NCI-H146 (cell line): ENCODE measurements around the gene BCL11B.

Source experiments
- DNase-seq: peaks from one replicate; lab custom pipeline; 2025; lab: John Stamatoyannopoulos, UW

The BCL11B gene

GRCh38 chr14:99158646-99159165 lies 113.3 kb downstream of the BCL11B start:
- no peak for DNase-seq

DNA sequence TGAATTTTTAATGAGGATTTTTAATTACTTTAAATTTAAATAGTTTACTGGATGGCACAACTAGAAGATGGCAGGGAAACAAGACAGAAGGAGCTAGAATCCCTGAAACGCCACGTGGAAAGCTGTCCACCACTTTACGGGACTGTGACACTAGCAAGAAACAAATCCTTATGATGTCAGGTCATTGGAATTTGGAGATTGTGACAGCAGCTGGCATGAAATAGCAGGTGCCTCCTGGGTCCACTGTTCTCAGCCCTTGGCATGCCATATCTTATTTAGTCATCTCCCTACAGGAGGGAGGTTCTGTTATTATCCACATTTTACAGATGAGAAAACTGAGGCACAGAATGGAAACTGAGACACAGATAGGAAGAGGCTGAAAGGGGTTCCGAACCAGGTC lies 113.8 kb downstream of the BCL11B start:
- no peak for DNase-seq

GRCh38 chr14:99157676-99158075 lies 114.3 kb downstream of the BCL11B start:
- DNase-seq = no peak

DNA sequence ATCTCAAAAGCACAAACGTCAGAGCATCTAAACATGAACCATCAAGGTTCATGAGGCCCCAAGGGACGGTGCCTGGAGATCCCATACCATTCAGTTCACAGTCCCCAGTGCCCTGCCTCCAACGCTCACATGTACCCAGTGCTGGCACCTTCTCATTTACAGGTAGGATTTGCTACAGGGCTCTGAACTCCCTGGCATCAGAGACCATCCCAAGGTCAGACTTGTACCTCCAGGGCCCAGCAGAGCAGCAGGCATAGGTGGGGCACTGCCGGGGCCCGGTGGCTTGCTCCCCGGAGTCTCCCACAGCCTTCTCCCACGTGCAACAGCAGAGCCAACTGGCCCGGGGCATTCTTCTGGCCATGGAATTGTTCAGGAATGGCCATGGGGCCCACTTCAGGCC lies 114.8 kb downstream of the BCL11B start:
- no peak for DNase-seq

GRCh38 chr14:99156814-99157213 lies 115.2 kb downstream of the BCL11B start:
- no peak for DNase-seq

- no peak for DNase-seq
Measured at GRCh38 chr14:99156090-99156425, 115.9 kb downstream of the BCL11B start.

DNA sequence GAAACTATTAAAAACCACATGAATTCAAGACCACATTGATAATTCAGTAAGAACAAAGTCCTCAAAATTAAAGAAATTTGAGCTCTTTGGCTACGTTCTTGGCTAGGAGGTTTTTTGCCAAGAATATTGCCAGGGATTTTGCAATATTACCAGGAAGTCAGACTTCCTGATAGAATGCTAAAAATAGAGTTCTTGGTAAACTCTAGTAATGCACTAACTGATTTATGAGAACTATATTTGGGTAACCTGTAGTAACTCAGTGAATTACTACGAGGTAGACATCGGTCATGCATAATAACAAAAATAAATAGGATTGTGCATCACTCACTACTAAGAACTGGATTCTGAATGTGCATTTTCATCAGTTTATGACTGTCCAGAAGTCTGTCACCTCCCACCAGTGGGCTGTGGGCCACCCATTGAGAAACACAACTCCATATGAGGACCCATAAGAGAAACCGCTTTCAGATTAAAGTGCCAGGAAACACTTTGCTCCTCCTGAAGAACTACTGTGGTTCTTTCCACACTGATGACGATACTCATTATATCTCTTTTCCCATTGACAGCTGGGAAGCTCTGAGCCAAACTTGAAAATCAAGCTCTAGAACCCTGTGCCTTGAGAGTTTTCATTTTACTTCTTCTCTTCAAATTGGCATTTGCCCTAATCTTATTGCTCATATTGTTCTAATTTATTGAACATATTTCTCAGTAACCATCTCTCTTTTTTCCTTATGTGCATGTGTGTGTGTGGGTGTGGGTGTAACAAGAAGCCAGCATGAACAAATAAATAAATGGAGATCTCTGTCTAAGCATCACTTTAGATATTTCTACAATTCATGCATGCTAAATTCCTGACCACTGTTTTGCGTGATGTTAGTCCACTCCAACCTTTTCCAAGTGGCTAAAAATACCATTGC lies 116.6 kb downstream of the BCL11B start:
- DNase-seq = no peak

GRCh38 chr14:99150236-99150635 lies 121.8 kb downstream of the BCL11B start:
- DNase-seq = no peak

- DNase-seq = no peak
Measured at GRCh38 chr14:99148861-99149610, 123.0 kb downstream of the BCL11B start.

GRCh38 chr14:99148131-99148530 lies 123.9 kb downstream of the BCL11B start:
- DNase-seq = no peak

DNA sequence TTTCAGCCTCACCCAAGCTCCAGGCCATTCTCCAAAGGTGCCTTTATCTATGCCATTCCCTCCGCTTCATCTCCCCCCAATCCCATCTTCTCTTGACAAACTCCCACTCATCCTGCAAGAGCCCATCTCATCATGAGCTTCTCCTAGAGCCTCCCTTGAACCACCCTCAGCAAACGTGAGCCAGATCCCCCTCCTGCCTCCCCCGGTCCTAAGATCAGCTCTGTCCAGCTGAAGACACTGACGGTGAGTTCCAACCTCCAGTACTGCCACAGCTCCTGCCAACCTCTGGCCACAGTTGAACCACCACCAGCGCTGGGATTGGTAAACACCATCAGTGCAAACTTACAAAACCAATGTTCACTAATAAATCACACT lies 124.6 kb downstream of the BCL11B start:
- no peak for DNase-seq

DNA sequence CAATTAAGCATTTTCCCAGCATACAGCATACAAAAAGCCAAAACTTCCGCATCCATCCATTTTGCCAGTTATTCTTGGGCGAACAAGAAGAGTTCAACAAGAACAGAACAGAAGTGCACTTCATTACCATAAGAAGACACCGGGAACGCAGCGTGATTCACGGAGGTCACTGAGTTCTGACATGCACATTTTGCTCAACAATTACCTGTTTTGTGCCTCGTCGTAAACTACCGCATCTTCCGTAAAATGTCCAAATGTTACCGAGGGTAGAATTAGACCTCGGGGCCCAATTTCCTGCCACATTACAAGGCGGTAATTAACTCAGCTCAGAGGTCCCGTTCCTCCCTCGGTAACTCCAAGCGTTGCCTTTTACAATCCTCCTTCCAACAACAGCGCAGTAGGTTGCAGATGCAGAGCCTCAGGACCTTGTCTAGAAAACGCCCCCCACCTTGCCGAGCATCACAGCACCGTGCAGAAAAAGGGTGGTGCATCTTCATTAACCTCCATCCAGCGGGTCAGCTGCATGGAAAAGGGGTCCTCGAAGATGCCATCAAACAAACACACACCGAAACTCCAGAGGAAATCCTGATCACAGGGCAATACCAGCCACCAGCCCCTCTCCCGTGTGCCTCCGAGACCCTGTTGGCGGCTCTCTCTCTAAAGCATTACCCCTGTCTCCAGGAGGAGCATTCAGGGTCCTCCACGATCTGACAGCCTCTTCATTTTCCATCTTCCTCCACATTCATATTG lies 125.2 kb downstream of the BCL11B start:
- DNase-seq = no peak

- DNase-seq = no peak
Measured at GRCh38 chr14:99145307-99145706, 126.7 kb downstream of the BCL11B start.

GRCh38 chr14:99143793-99144192 lies 128.2 kb downstream of the BCL11B start:
- no peak for DNase-seq

DNA sequence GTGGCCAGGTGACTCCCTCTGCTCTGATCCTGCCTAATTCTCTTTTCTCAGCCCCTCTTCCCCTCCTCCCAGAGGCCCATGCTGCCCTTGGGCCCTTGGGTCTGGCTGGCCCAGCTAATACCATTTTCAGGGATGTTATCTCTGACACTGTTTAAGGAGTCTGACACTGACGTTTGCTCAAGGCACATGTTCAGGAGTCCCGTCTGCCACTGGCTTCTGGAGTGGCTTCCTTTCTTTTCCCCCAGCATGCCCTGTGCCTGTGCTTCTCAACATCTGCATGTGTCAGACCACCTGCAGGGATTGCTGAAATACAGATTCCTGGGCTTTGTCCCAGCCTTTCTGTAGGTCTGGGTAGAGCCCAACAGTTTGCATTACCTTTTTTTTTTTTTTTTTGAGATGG lies 128.9 kb downstream of the BCL11B start:
- DNase-seq = no peak

GRCh38 chr14:99141236-99141635 lies 130.8 kb downstream of the BCL11B start:
- no peak for DNase-seq

- no peak for DNase-seq
Measured at GRCh38 chr14:99138999-99139865, 132.8 kb downstream of the BCL11B start.

- no peak for DNase-seq
Measured at GRCh38 chr14:99137913-99138571, 134.0 kb downstream of the BCL11B start.

- DNase-seq = no peak
Measured at GRCh38 chr14:99137001-99137700, 134.8 kb downstream of the BCL11B start.

DNA sequence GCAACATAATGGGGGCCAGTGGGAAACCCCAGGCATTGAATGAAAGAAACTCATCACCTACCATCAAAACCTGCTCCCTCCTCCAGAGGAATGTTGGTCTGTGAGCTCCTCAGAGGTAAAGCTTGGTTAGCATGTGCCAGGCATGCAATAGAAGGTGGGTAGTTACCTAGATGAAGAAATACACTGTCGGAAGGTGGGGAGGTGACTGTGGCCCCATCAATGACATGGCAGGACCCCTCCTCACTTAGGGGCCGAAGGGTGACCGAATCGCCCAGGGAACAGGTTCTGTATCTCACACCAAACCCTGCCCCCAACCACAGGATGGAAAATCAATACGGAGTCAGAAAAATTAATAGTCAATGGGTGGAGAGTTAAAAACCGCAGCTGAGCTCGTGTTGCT lies 135.6 kb downstream of the BCL11B start:
- no peak for DNase-seq
